ENCODE data around the gene NCKAP5.

Gene NCKAP5

GRCh38 chr2:132656266-132656975 lies 911.8 kb downstream of the NCKAP5 start:
- DNase-seq (ENCODE audit: low spot score) (no peak), ATAC-seq (ENCODE audit: low read depth) (no peak)
- Histone ChIP-seq H3K4me1 (ENCODE audit: insufficient read depth, poor library complexity, severe bottlenecking) (no peaks in the 10 kb centered on the region), H3K9me3 (ENCODE audit: severe bottlenecking) (no peaks in the 10 kb centered on the region), H3K36me3 (ENCODE audit: low read depth) (no peaks in the 10 kb centered on the region), H3K27me3 (ENCODE audit: insufficient read depth, poor library complexity, severe bottlenecking) (no peaks in the 10 kb centered on the region), H3K27ac (ENCODE audit: poor library complexity, severe bottlenecking) (no peak overlapping the region), H3K4me3 (ENCODE audit: severe bottlenecking) (no peak overlapping the region)
- no peak for TF ChIP-seq CTCF (IDR thresholded peaks at IDR 0.05; ENCODE audit: poor library complexity, severe bottlenecking)

- peak; percentile 62 for ATAC-seq (ENCODE audit: low read depth)
- TF ChIP-seq CTCF (IDR thresholded peaks at IDR 0.05; ENCODE audit: poor library complexity, severe bottlenecking), result no peak
Observed at GRCh38 chr2:132654968-132655367, 913.3 kb downstream of the NCKAP5 start.

GRCh38 chr2:132654335-132654734 lies 913.9 kb downstream of the NCKAP5 start:
- Histone ChIP-seq H3K4me3 (ENCODE audit: severe bottlenecking) (no peak overlapping the region), H3K27me3 (ENCODE audit: insufficient read depth, poor library complexity, severe bottlenecking) (no peaks in the 10 kb centered on the region), H3K27ac (ENCODE audit: poor library complexity, severe bottlenecking) (no peak overlapping the region), H3K36me3 (ENCODE audit: low read depth) (no peaks in the 10 kb centered on the region), H3K4me1 (ENCODE audit: insufficient read depth, poor library complexity, severe bottlenecking) (no peaks in the 10 kb centered on the region), H3K9me3 (ENCODE audit: severe bottlenecking) (no peaks in the 10 kb centered on the region)
- DNase-seq (ENCODE audit: low spot score), result no peak
- no peak for TF ChIP-seq CTCF (IDR thresholded peaks at IDR 0.05; ENCODE audit: poor library complexity, severe bottlenecking)
- no peak for ATAC-seq (ENCODE audit: low read depth)

More at GRCh38 chr2:132654968-132655367, 913.3 kb downstream of the NCKAP5 start:
- H3K36me3 ChIP-seq (ENCODE audit: low read depth), result no peaks in the 10 kb centered on the region
- H3K4me3 ChIP-seq (ENCODE audit: severe bottlenecking), result no peak overlapping the region
- H3K4me1 ChIP-seq (ENCODE audit: insufficient read depth, poor library complexity, severe bottlenecking), result no peaks in the 10 kb centered on the region
- no peak for DNase-seq (ENCODE audit: low spot score)
- no peak overlapping the region for H3K27ac ChIP-seq (ENCODE audit: poor library complexity, severe bottlenecking)
- no peaks in the 10 kb centered on the region for H3K9me3 ChIP-seq (ENCODE audit: severe bottlenecking)
- H3K27me3 ChIP-seq (ENCODE audit: insufficient read depth, poor library complexity, severe bottlenecking), result no peaks in the 10 kb centered on the region

- no peak for DNase-seq (ENCODE audit: low spot score)
- Histone ChIP-seq H3K27me3 (ENCODE audit: insufficient read depth, poor library complexity, severe bottlenecking) (no peaks in the 10 kb centered on the region), H3K9me3 (ENCODE audit: severe bottlenecking) (no peaks in the 10 kb centered on the region), H3K36me3 (ENCODE audit: low read depth) (no peaks in the 10 kb centered on the region), H3K4me1 (ENCODE audit: insufficient read depth, poor library complexity, severe bottlenecking) (no peaks in the 10 kb centered on the region), H3K4me3 (ENCODE audit: severe bottlenecking) (no peak overlapping the region), H3K27ac (ENCODE audit: poor library complexity, severe bottlenecking) (no peak overlapping the region)
- no peak for TF ChIP-seq CTCF (IDR thresholded peaks at IDR 0.05; ENCODE audit: poor library complexity, severe bottlenecking)
- ATAC-seq (ENCODE audit: low read depth), result no peak
Observed at GRCh38 chr2:132652474-132652873, 915.8 kb downstream of the NCKAP5 start.

All from RWPE2 (cell line).